COLO668 (cell line): ENCODE measurements around the gene SOBP.

Experiments used
- DNase-seq: peaks from one replicate; lab custom pipeline; 2025; ENCODE audit not compliant: unreplicated experiment; lab: John Stamatoyannopoulos, UW

The SOBP gene

DNA sequence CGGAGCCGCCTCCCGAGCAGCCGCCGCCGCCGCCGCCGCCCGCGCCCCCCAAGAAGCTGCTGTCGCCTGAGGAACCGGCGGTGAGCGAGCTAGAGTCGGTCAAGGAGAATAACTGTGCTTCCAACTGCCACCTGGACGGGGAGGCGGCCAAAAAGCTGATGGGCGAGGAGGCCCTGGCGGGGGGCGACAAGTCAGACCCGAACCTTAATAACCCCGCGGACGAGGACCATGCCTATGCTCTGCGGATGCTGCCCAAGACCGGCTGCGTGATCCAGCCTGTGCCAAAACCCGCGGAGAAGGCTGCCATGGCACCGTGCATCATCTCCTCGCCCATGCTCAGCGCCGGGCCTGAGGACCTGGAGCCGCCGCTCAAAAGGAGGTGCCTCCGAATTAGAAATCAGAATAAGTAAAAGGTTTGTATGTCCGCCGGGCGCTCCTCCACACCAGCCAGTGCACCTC lies 145.2 kb downstream of the SOBP start:
- DNase-seq: no peak

GRCh38 chr6:107636486-107636885 lies 146.6 kb downstream of the SOBP start:
- DNase-seq: no peak

GRCh38 chr6:107637316-107638315 lies 147.7 kb downstream of the SOBP start:
- DNase-seq: no peak

- DNase-seq: no peak
Measured at GRCh38 chr6:107638493-107638892, 148.6 kb downstream of the SOBP start.

DNA sequence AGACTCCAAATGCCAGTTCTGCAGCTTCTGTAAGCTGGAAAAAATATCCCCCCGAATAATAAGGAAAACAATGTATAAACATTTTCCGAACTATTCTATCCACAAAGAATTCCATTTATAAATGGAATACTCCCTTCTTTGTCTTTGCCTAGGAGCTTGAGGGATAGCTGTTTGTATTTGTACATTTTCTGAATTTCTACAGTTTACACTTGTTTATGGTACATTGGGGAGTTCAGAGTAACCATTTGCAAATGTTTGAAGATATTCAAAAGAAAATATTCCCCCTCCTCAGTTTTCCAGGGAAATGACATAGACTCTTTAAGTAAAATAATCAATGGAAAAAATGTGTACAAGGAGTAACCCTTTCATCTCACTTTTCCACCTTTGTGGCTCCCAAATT lies 149.6 kb downstream of the SOBP start:
- DNase-seq: no peak

DNA sequence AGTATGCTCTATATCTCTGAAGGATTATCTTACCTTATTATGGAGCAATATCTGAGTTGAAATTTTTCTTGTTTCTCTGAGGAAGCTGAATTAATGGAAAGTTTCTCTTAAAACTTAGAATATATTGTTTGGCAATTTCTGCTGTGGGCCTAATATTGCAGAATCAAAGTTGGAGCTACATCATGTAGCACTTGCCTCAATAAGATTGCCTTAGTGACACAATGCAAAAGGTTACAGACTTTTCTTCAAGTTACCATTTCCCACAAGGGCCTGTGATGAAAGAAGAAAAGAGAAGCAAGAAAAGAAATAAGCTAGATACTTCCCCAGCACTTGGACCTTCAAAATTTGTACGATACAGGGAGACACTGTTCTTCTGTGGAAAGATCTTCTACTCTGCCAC lies 151.2 kb downstream of the SOBP start:
- DNase-seq: no peak

GRCh38 chr6:107641500-107641941 lies 151.6 kb downstream of the SOBP start:
- no peak for DNase-seq

GRCh38 chr6:107642095-107642860 lies 152.4 kb downstream of the SOBP start:
- no peak for DNase-seq

DNA sequence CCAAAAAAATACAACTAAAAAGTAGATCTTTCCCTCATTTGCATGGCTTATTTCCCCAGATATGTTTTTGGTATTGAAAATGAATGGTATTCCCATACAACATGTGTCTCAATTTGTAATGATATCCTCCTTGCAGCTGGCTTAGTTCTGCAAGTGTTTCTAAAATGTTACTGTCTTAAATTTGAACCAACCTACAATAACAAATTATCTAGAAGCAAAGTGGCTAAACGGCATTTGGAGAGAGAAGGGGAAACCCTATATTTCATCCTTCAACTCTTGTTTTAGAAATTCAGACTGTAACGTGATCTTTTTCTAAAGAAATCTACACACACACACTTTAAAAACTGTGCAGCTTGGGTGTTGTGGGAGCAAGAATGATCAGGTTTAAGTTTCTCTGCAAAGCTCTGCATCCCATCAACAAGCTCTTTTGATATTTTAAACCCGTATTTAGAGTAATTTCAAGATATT lies 153.0 kb downstream of the SOBP start:
- DNase-seq: no peak

DNA sequence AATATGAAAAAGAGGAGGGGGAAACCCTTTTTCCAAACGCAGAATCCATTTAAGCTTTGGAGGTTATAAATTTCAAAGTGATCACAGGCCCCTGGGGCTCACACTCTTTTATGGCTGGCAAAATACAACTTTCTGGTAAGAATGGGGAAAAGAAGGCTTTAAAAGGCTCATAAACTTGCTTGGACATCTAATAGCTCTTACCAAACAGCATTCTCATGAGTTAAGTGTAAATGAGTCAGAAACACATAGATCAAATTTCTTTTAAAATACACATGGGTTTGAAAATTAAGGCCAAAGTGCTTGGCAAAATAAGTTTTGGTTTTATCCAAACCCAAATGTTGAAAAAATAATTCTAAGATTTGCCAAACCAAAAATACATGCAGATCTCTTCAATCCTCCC lies 154.6 kb downstream of the SOBP start:
- no peak for DNase-seq

DNA sequence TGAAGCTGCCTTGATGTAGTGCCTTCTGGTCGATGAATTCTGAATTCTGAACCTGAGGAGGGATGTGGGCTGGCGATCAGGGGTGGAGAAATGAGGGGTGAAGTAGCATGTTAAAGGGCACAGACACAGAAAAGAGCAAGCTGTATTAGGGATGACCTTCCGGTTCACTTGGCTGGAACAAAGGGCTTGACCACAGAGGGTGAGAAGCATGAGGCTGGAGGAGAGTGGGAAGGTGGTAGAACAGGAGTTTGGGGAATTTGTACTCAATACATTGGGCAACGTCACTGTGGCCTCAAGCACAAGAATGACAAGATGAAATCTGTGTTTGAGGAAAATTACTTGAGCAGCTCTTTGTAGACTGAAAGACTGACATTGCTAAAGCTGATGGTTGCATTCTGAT lies 155.8 kb downstream of the SOBP start:
- DNase-seq: no peak

- DNase-seq: no peak
Measured at GRCh38 chr6:107646176-107646575, 156.3 kb downstream of the SOBP start.

- no peak for DNase-seq
Measured at GRCh38 chr6:107646776-107647438, 157.0 kb downstream of the SOBP start.

DNA sequence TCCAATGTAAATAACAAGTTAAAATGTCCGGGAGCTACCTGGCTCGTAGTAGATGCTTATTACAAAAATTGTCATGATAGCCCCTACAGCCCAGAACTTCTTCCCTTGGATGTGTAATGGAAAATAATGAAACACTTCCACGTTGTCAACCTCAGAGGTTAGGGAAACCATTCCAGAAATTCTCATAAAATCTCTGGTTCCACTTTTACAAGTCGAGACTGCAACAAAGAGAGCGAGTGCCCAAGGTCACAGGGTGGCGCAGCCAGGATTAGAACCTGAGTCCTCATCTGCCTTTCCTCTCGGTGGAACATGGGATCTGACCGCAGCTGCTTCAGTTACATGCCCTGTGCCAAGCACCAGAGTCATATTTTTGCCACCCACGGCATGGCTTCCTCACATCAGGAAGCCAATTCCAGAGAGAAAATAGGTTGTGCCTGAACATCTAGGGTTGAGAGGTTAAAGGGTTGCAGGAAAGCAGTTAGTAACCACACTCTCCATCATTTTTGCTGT lies 157.6 kb downstream of the SOBP start:
- no peak for DNase-seq

GRCh38 chr6:107648983-107649382 lies 159.1 kb downstream of the SOBP start:
- no peak for DNase-seq

DNA sequence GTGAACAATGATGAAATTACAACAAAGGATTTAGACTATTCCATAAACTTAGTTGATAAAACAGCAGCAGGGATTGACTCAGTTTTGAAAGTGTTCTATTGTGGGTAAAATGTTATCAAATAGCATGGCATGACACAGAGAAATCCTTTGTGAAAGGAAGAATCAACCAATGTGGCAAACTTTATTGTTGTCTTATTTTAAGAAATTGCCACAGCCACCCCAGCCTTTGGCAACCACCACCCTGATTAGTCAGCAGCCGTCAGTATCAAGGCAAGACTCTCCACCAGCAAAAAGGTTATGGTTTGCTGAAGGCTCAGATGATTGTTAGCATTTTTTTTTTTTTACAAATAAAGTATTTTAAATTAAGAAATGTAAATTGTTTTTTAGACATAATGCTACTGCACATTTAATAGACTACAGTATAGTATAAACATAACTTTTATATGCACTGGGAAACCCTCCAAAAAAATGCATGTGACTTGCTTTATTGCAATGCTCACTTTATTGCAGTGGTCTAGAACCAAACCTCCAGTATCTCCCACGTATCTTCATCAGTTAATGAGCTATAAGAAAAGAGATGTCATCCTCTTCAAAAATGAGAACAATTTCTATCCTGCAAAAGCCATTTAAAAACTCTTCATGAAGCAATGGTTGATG lies 162.7 kb downstream of the SOBP start:
- no peak for DNase-seq

GRCh38 chr6:107653183-107653580 lies 163.3 kb downstream of the SOBP start:
- no peak for DNase-seq

DNA sequence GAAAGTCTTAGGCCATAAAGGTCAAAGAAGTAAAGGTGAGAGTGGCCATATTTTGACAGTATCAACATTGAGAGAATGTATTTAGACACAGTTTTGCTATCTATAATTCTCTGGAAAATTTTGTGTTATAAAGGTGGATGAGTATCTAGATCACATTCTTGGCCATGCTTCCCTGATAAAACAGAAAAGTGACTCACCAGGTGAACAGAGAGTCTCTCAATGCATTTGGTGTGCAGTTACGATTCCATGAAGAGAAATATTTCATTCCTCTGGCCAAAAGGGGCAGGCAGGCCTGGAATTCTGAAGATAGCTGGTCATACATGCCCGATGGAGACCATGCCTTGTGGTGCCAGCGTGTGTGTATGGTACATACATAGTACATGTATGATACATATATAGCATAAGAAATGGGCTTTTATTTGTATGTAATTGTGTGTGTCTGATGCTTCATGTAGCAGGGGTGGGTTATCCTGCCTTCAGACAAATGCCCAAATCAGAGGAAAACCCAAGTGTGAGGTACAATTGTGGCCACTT lies 164.0 kb downstream of the SOBP start:
- no peak for DNase-seq

- no peak for DNase-seq
Measured at GRCh38 chr6:107654764-107655163, 164.8 kb downstream of the SOBP start.

GRCh38 chr6:107655245-107655644 lies 165.3 kb downstream of the SOBP start:
- no peak for DNase-seq
